ENCODE measurements around the gene DNM3.

DNM3 gene

GRCh38 chr1:172154551-172154950 lies 313.3 kb downstream of the DNM3 start:
- Histone ChIP-seq H3K9me3 (ENCODE audit: control insufficient read depth, insufficient read depth, low read depth, low read length) (no peaks in the 10 kb centered on the region), H3K4me3 (ENCODE audit: low read depth, low read length) (no peak overlapping the region), H3K4me1 (ENCODE audit: control insufficient read depth, insufficient read depth, low read length) (no peaks in the 10 kb centered on the region), H3K36me3 (ENCODE audit: control insufficient read depth in 2 of 2, insufficient read depth in 1 of 2, low read length in 2 of 2) (no peaks in the 10 kb centered on the region), H3K27ac (ENCODE audit: extremely low read depth, low read depth, low read length) (no peak overlapping the region)
- TF ChIP-seq ZSCAN5A (tag by site-specific recombination; IDR thresholded peaks at IDR 0.05) (no peak), ZNF148 (tag by site-specific recombination; IDR thresholded peaks at IDR 0.05; ENCODE audit: borderline replicate concordance) (no peak), BCL11B (tag by site-specific recombination; IDR thresholded peaks at IDR 0.05; ENCODE audit: low read depth) (no peak), OSR2 (tag by site-specific recombination; IDR thresholded peaks at IDR 0.05) (no peak), ZNF416 (tag by site-specific recombination; IDR thresholded peaks at IDR 0.05) (no peak), ZNF48 (tag by site-specific recombination; IDR thresholded peaks at IDR 0.05) (no peak), RBAK (tag by site-specific recombination; IDR thresholded peaks at IDR 0.05) (no peak), PRDM4 (tag by site-specific recombination; IDR thresholded peaks at IDR 0.05) (no peak), ZNF837 (tag by site-specific recombination; IDR thresholded peaks at IDR 0.05) (no peak), KLF7 (tag by site-specific recombination; IDR thresholded peaks at IDR 0.05; ENCODE audit: borderline replicate concordance) (no peak), ZNF776 (tag by site-specific recombination; IDR thresholded peaks at IDR 0.05; ENCODE audit: borderline replicate concordance) (no peak)
- ChIA-PET CTCF (no interaction called here), POLR2A (no interaction called here)

- Histone ChIP-seq H3K4me1 (ENCODE audit: control insufficient read depth, insufficient read depth, low read length) (no peaks in the 10 kb centered on the region), H3K27ac (ENCODE audit: extremely low read depth, low read depth, low read length) (no peak overlapping the region), H3K36me3 (ENCODE audit: control insufficient read depth in 2 of 2, insufficient read depth in 1 of 2, low read length in 2 of 2) (no peaks in the 10 kb centered on the region), H3K9me3 (ENCODE audit: control insufficient read depth, insufficient read depth, low read depth, low read length) (no peaks in the 10 kb centered on the region), H3K4me3 (ENCODE audit: low read depth, low read length) (no peak overlapping the region)
- CTCF ChIA-PET, result no interaction called here
- POLR2A ChIA-PET, result no interaction called here
- no peak for TF ChIP-seq TSHZ1 (tag by site-specific recombination; IDR thresholded peaks at IDR 0.05; ENCODE audit: borderline replicate concordance)
- no peak for TF ChIP-seq ZNF629 (tag by site-specific recombination; IDR thresholded peaks at IDR 0.05)
- no peak for TF ChIP-seq ZNF24 (tag by site-specific recombination; IDR thresholded peaks at IDR 0.05)
- no peak for TF ChIP-seq ZNF791 (tag by site-specific recombination; IDR thresholded peaks at IDR 0.05)
- TF ChIP-seq ZSCAN16 (tag by site-specific recombination; IDR thresholded peaks at IDR 0.05), result no peak
- TF ChIP-seq ZNF514 (tag by site-specific recombination; IDR thresholded peaks at IDR 0.05), result no peak
- TF ChIP-seq ZNF311 (tag by site-specific recombination; IDR thresholded peaks at IDR 0.05; ENCODE audit: borderline replicate concordance), result no peak
- TF ChIP-seq WT1 (tag by site-specific recombination; IDR thresholded peaks at IDR 0.05), result no peak
- TF ChIP-seq ZBTB20 (tag by site-specific recombination; IDR thresholded peaks at IDR 0.05), result no peak
- TF ChIP-seq ZNF292 (tag by site-specific recombination; IDR thresholded peaks at IDR 0.05; ENCODE audit: borderline replicate concordance, low read depth), result no peak
- no peak for TF ChIP-seq ZNF837 (tag by site-specific recombination; IDR thresholded peaks at IDR 0.05)
- TF ChIP-seq ZNF670 (tag by site-specific recombination; IDR thresholded peaks at IDR 0.05; ENCODE audit: low read depth), result no peak
- no peak for TF ChIP-seq GFI1B (tag by site-specific recombination; IDR thresholded peaks at IDR 0.05)
- TF ChIP-seq GLIS1 (tag by site-specific recombination; IDR thresholded peaks at IDR 0.05), result no peak
- no peak for TF ChIP-seq KLF8 (tag by site-specific recombination; IDR thresholded peaks at IDR 0.05)
- TF ChIP-seq ZNF274 (IDR thresholded peaks at IDR 0.05; ENCODE audit: low read length), result no peak
- no peak for TF ChIP-seq ZNF274 (tag by site-specific recombination; IDR thresholded peaks at IDR 0.05; ENCODE audit: borderline replicate concordance)
Observed at GRCh38 chr1:172155766-172156165, 314.5 kb downstream of the DNM3 start.
